ENCODE data around the gene SHCBP1L. TPM values are rescaled to one million over a fixed set of nuclear protein-coding genes. Genes with fewer than 3 reads are reported as not detected.

Gene SHCBP1L
- total RNA-seq, 2 donors from 2014 or later, result not detected

GRCh38 chr1:182995894-182996293 lies 42.9 kb upstream of the SHCBP1L start:
- DNase-seq (ENCODE audit: low spot score), result no peak
- no peaks in the 10 kb centered on the region for H3K4me1 ChIP-seq
- H3K36me3 ChIP-seq, result no peaks in the 10 kb centered on the region
- no peak overlapping the region for H3K4me3 ChIP-seq
- no peaks in the 10 kb centered on the region for H3K9me3 ChIP-seq
- no peak for TF ChIP-seq CTCF (IDR thresholded peaks at IDR 0.05)
- no peak overlapping the region for H3K27ac ChIP-seq
- H3K27me3 ChIP-seq, result no peaks in the 10 kb centered on the region

GRCh38 chr1:182993746-182994145 lies 40.8 kb upstream of the SHCBP1L start:
- H3K27me3 ChIP-seq, result no peaks in the 10 kb centered on the region
- H3K4me1 ChIP-seq, result no peaks in the 10 kb centered on the region
- no peaks in the 10 kb centered on the region for H3K36me3 ChIP-seq
- H3K4me3 ChIP-seq, result no peak overlapping the region
- H3K27ac ChIP-seq, result no peak overlapping the region
- H3K9me3 ChIP-seq, result no peaks in the 10 kb centered on the region
- DNase-seq (ENCODE audit: low spot score), result no peak
- no peak for TF ChIP-seq CTCF (IDR thresholded peaks at IDR 0.05)

- Histone ChIP-seq H3K36me3 (no peaks in the 10 kb centered on the region), H3K4me1 (no peaks in the 10 kb centered on the region), H3K27ac (no peak overlapping the region), H3K27me3 (no peaks in the 10 kb centered on the region), H3K9me3 (no peaks in the 10 kb centered on the region), H3K4me3 (no peak overlapping the region)
- TF ChIP-seq CTCF (IDR thresholded peaks at IDR 0.05), result no peak
- no peak for DNase-seq (ENCODE audit: low spot score)
These were observed 37.6 kb upstream of the SHCBP1L start for GRCh38 chr1:182990413-182991144.

- Histone ChIP-seq H3K4me3 (no peak overlapping the region), H3K27me3 (no peaks in the 10 kb centered on the region), H3K9me3 (no peaks in the 10 kb centered on the region), H3K4me1 (no peaks in the 10 kb centered on the region), H3K27ac (no peak overlapping the region), H3K36me3 (no peaks in the 10 kb centered on the region)
- DNase-seq (ENCODE audit: low spot score), result no peak
- TF ChIP-seq CTCF (IDR thresholded peaks at IDR 0.05), result no peak
These were observed 32.9 kb upstream of the SHCBP1L start for GRCh38 chr1:182985876-182986275.

GRCh38 chr1:182984621-182985020 lies 31.7 kb upstream of the SHCBP1L start:
- Histone ChIP-seq H3K27ac (no peak overlapping the region), H3K4me3 (no peak overlapping the region), H3K9me3 (no peaks in the 10 kb centered on the region), H3K4me1 (no peaks in the 10 kb centered on the region), H3K27me3 (no peaks in the 10 kb centered on the region), H3K36me3 (no peaks in the 10 kb centered on the region)
- TF ChIP-seq CTCF (IDR thresholded peaks at IDR 0.05), result no peak
- DNase-seq (ENCODE audit: low spot score), result no peak

- Histone ChIP-seq H3K9me3 (no peaks in the 10 kb centered on the region), H3K4me3 (no peak overlapping the region), H3K27me3 (no peaks in the 10 kb centered on the region), H3K27ac (no peak overlapping the region), H3K4me1 (no peaks in the 10 kb centered on the region), H3K36me3 (no peaks in the 10 kb centered on the region)
- no peak for DNase-seq (ENCODE audit: low spot score)
- TF ChIP-seq CTCF (IDR thresholded peaks at IDR 0.05), result no peak
These were observed 31.2 kb upstream of the SHCBP1L start for GRCh38 chr1:182984138-182984537.
